Skin epidermis (tissue), 12 donors: Measurements from ENCODE around the gene SNTB2.
A peak's percentile ranks its signal among the peaks of the same experiment; 100 is the strongest.

ENCODE experiments used
- H3K27ac ChIP-seq, 21 experiments: fragments of 200-600 bp; sonication (generic) in 11 of 21; one replicate each; pipeline ENCODE4 v1.5.0; 2020; ENCODE audit warnings: mild to moderate bottlenecking in 3 of 21, inconsistent platforms in 2 of 21, moderate library complexity in 2 of 21
- H3K4me3 ChIP-seq, 7 experiments: fragments of 200-600 bp; sonication (generic) in 2 of 7; one replicate each; pipeline ENCODE4 v1.5.0; 2020; ENCODE audit warnings: inconsistent platforms in 2 of 7, mild to moderate bottlenecking in 2 of 7, moderate library complexity in 1 of 7

SNTB2 gene

GRCh38 chr16:69176033-69176800, 10.7 kb upstream of the SNTB2 start:
- Histone ChIP-seq H3K27ac (peak overlapping the region in 3 of 21 experiments; percentile 15 to 40 (median 29)), H3K4me3 (no peak overlapping the region)

GRCh38 chr16:69179328-69180010, 7.5 kb upstream of the SNTB2 start:
- Histone ChIP-seq H3K27ac (peak overlapping the region in 16 of 21 experiments; percentile 13 to 72 (median 56)), H3K4me3 (no peak overlapping the region)

DNA sequence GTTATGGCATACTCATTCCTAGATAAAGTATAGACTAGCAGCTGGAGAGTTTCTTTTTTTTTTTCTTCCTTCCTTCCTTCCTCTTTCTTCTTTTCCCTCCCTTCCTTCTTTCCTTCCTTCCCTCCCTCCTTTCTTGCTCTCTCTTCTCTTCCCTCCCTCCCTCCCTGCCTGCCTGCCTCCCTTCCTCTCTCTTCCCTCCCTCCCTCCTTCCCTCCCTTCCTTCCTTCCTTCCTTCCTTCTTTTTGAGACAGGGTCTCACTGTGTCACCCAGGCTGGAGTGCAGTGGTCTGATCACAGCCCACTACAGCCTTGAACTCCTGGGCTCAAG, 7.0 kb upstream of the SNTB2 start:
- Histone ChIP-seq H3K27ac (peak overlapping the region in 16 of 21 experiments; percentile 13 to 72 (median 59)), H3K4me3 (no peak overlapping the region)

DNA sequence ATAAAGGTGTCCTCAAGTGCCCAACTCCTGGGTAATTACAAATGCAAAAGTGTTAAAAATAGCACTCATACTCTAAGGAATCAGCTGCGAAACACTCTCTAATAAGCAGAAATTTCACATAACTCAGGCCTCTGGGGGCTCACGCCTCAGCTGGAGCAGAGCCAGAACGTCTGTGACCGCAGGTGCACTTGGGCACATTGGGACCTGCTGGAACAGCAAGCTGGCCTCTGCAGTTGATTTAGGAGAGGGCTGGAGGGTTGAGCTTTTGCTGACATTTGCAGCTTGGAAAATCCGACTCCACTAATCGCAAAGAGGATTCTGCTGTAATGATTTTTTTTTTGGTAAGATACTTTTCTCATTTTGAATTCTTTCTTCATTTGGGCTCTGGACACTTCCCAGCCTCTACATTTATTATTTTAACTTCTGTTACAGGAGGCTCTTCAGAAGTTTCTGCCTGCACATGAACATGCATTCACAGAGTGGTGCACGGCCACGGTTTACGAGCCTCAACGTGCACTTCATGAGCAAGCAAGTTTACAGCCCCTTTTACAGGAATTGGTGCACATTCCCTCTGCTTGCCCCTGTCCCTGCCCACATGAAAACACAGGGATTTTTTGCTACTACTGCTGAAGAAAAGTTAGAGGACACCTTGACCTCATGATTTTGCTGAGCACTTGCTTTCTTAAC, 4.1 kb upstream of the SNTB2 start:
- Histone ChIP-seq H3K27ac (peak overlapping the region in 8 of 21 experiments; percentile 15 to 50 (median 36)), H3K4me3 (no peak overlapping the region)

GRCh38 chr16:69187446-69188235, 677 bp downstream of the SNTB2 start:
- peak overlapping the region; percentile 75 to 96 (median 89) for H3K27ac ChIP-seq
- H3K4me3 ChIP-seq: peak overlapping the region; percentile 61 to 88 (median 85)

GRCh38 chr16:69188236-69188549, 1.2 kb downstream of the SNTB2 start:
- H3K4me3 ChIP-seq: peak overlapping the region; percentile 61 to 88 (median 85)
- peak overlapping the region in 19 of 21 experiments; percentile 75 to 96 (median 89) for H3K27ac ChIP-seq

DNA sequence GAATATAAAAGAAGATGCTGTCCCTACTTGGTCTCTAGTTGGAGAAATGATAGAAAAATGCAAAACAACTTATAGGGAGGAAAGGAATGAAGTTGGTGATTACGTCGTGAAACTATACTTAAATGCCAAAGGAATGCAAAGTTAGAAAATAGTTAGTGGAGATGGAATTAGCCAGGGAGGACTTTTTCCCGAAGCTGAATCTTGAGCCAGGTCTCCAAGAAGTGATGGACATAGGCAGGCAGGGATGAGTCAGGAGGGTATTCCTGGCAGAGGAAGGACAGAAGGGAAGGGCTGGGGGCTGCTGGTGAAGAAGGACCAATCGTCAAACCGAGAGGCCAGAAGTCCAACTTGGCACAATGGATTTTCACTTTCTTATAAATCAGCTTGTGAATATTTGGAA, 1.8 kb downstream of the SNTB2 start:
- Histone ChIP-seq H3K27ac (peak overlapping the region in 9 of 21 experiments; percentile 86 to 96 (median 91)), H3K4me3 (peak overlapping the region; percentile 61 to 88 (median 85))

DNA sequence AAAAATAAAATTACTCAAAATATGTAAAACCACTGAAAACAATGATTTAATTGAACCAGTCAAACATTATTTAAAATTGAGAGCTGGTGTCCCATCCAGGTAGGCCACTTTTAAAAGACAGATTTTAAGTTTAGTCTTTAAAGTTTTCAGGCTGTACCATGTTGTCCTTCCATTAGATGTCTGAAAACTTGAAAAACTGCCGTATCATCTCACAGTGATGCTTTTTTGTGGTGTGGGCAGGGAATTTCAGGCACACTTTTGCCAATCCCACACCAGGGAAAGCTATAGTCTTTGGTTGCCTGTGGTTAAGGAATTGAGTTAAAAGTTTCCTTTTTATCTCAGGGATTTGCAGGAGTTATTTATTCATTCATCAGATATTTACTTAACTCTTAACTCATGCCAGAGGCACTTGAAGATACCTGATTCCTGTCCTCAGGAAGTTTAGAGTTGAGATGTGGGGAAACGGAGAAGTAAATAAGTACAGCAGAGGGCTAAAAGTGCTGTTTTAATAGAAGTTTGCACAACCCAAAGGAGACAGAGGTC, 3.2 kb downstream of the SNTB2 start:
- Histone ChIP-seq H3K27ac (no peak overlapping the region), H3K4me3 (no peak overlapping the region)

DNA sequence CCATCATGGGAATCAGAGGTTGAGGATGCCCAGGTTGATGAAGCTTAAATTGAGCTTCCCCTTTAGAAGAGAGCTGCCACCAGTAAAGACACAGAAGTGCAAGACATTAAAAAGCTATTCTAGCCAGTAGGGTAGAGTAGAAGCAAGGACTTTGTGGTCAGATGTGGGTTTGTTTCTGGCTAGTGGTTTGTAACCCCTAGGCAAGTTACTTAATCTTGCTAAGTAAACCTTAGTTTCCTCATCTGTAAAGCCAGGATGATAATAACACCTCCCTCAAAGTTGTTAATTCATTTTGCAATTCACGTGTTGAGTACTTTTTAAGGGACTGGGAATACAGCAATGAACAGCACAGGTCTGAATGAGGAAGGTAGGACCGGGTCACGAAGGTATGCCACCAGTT, 3.6 kb downstream of the SNTB2 start:
- Histone ChIP-seq H3K27ac (no peak overlapping the region), H3K4me3 (no peak overlapping the region)

GRCh38 chr16:69191136-69191535, 4.2 kb downstream of the SNTB2 start:
- Histone ChIP-seq H3K4me3 (no peak overlapping the region), H3K27ac (no peak overlapping the region)

DNA sequence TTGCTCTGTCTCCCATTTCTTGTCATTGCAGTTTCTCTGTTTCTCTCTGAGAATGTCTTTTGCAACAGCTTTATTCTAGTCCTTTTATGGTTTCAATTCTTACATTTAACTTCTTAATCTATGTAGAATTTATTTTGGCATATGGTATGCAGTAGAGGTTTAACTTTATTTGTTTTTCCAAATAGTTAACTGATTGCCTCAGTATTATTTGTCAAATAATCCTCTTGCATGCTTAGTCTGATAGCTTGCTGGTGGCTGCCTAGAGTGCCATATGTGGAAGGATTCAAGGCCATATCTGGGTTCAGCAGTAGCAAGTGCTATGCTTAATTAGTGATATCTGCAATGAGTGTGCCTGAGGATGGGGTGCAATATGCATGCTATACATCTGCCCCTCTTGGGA, 6.9 kb downstream of the SNTB2 start:
- no peak overlapping the region for H3K4me3 ChIP-seq
- H3K27ac ChIP-seq: no peak overlapping the region

- no peak overlapping the region for H3K27ac ChIP-seq
- no peak overlapping the region for H3K4me3 ChIP-seq
Observed at GRCh38 chr16:69194488-69194887, 7.5 kb downstream of the SNTB2 start.

DNA sequence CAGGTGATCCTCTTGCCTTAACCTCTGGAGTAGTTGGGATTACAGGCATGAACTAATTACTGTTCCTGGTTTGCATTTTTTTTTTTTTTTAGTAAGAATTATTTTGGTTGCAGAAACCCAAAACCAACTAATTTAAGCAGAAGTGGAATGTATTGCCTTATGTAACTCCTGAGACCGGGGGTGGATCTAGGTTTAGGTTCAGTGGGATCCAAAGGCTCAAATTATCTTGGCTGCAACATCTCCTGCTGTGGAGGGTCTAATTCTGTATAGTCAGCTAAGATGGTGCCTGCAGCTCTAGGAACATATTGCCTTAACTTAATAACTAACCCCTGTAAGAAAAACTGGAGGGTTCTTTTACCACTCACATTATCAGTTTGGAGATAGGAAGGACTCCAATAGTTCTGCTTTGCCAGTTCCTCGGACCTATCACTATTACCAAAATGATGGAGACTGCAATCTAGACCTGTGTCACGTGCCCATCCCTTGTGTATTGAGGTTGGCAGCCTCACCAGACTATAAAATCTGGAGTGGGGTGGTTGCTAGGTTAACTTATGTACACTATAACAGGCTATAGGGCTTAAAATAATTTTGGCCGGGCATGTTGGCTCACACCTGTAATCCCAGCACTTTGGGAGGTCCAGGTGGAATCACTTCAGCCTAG, 8.5 kb downstream of the SNTB2 start:
- Histone ChIP-seq H3K27ac (no peak overlapping the region), H3K4me3 (no peak overlapping the region)

GRCh38 chr16:69197573-69197972, 10.6 kb downstream of the SNTB2 start:
- no peak overlapping the region for H3K4me3 ChIP-seq
- no peak overlapping the region for H3K27ac ChIP-seq

DNA sequence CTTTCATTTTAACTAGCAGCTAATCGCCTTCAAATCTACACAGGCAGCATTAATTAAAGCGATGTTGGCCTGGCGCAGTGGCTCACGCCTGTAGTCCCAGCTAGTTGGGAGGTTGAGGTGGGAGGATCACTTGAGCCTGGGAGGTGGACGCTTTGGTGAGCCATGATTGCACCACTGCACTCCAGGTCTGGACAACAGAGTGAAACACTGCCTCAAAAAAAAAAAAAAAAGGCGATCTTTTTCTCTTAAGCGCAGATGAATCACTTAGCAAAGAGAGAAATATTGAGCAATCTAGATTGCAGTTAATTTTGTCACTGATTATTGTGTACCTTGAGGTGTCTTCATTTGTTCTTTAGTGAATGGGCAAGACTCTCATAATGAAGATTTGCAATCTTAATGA, 12.4 kb downstream of the SNTB2 start:
- no peak overlapping the region for H3K4me3 ChIP-seq
- peak overlapping the region in 1 of 21 experiments; percentile 11 for H3K27ac ChIP-seq

GRCh38 chr16:69201291-69201690, 14.3 kb downstream of the SNTB2 start:
- Histone ChIP-seq H3K27ac (peak overlapping the region in 2 of 21 experiments; percentile 16 to 24), H3K4me3 (no peak overlapping the region)

GRCh38 chr16:69201787-69202186, 14.8 kb downstream of the SNTB2 start:
- H3K4me3 ChIP-seq: no peak overlapping the region
- H3K27ac ChIP-seq: peak overlapping the region in 6 of 21 experiments; percentile 6 to 36 (median 20)

DNA sequence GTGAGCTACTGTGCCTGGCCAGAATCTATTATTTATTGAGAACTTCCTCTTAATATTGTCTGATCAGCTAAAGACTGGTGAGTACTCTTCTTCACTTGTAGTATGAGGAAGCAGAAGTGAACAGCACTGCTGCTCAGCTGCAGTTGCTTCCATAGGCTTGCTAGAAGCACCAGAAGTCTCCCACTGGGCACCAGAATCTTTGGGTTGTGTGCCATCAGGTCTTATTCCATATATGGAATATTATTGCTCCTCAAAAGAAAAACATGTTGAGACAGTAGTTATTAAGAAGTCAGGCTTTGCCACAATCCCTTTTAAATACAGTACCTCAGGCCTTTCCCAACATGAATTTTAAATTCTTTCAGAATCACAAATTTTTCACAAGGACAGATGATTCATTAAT, 17.2 kb downstream of the SNTB2 start:
- H3K4me3 ChIP-seq: no peak overlapping the region
- H3K27ac ChIP-seq: peak overlapping the region in 7 of 21 experiments; percentile 2 to 54 (median 13)

DNA sequence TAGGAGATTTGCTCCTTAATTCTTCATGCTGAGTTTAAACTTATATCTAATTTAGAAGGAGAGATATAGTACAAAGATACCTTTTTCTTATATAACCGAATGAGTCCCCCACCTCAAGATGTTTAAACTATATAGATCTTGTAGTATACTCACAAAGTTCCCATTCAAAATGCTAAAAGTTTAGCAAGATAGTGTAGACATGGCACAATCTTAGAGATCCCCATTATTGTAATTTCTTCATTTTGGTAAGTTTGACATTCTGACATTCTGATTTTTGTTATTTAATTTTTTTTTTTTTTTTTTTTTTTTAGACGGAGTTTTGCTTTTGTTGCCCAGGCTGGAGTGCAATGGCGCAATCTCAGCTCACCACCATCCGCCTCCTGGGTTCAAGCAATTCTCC, 22.8 kb downstream of the SNTB2 start:
- Histone ChIP-seq H3K4me3 (no peak overlapping the region), H3K27ac (no peak overlapping the region)
